Urinary bladder (tissue), 4 donors: Measurements from ENCODE around the gene CAMKMT. TPM values are rescaled to one million over a fixed set of nuclear protein-coding genes. Genes with fewer than 3 reads are reported as not detected.
"Not testable (repeated sequence)": the region's sequence is repeated elsewhere in the genome, so short reads cannot be mapped to it uniquely, and the experiment has no call there.

Source experiments
- DNase-seq: peaks from one replicate; pipeline ENCODE4 v3.0.0-alpha.2; 2015; ENCODE audit errors: extremely low spot score
- H3K27ac ChIP-seq: one replicate; pipeline ENCODE4 v1.5.1; 2013; ENCODE audit warnings: low read depth, mild to moderate bottlenecking, moderate library complexity
- H3K36me3 ChIP-seq: one replicate; pipeline ENCODE4 v1.6.1; 2013; ENCODE audit warnings: mild to moderate bottlenecking, moderate library complexity; ENCODE audit not compliant: insufficient read depth
- H3K4me1 ChIP-seq: one replicate; pipeline ENCODE4 v1.6.1; 2013; ENCODE audit warnings: mild to moderate bottlenecking, moderate library complexity; ENCODE audit not compliant: insufficient read depth
- H3K4me3 ChIP-seq: one replicate; pipeline ENCODE4 v1.5.1; 2013; ENCODE audit warnings: low read depth, low read length
- WGBS: extraction: QIAGEN DNeasy Blood & Tissue Kit; methylation state at CpG from one replicate; pipeline ENCODE4 v1.1.7; 2013; 5-methylcytosine and 5-hydroxymethylcytosine counted together
- polyA plus RNA-seq: library from polyadenylated mRNA; stranded (reverse); fragments of 200-250 nt; gene quantifications from one replicate; pipeline ENCODE4 v1.2.3, GENCODE V29; 2013
- total RNA-seq: library from RNA; depleted of rRNA; stranded (reverse); fragments of >200 nt; gene quantifications from one replicate; pipeline ENCODE4 v1.2.3, GENCODE V29; 2014
- donor health status: healthy with polysubstance abuse.
- donor health status: healthy.

CAMKMT gene
- total and polyA plus RNA-seq, 2 donors, result 5.4 to 20.2 TPM

DNA sequence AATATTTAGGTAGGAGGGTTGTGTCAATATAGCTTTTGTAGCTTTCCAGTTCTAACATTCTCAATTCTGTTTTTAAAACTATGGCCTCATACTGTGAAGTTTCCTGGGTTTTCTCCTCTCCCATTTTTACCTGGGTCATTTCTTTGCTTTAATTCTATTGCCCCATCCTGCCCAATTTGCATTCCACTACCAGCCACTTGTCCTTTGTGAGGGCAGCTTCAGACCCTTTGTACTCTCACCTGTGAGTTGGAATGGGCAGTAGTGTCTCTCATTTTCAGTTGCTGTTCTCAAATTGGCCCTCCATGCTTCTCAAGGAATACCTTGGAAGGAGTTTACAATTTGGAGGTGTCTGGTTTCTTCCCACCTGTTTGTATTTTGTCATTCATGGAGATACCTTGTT is 108.4 kb downstream of the CAMKMT start:
- no peaks in the 10 kb centered on the region for H3K4me1 ChIP-seq
- no peaks in the 10 kb centered on the region for H3K36me3 ChIP-seq
- no peak overlapping the region for H3K4me3 ChIP-seq
- no peak overlapping the region for H3K27ac ChIP-seq
- no peak for DNase-seq

DNA sequence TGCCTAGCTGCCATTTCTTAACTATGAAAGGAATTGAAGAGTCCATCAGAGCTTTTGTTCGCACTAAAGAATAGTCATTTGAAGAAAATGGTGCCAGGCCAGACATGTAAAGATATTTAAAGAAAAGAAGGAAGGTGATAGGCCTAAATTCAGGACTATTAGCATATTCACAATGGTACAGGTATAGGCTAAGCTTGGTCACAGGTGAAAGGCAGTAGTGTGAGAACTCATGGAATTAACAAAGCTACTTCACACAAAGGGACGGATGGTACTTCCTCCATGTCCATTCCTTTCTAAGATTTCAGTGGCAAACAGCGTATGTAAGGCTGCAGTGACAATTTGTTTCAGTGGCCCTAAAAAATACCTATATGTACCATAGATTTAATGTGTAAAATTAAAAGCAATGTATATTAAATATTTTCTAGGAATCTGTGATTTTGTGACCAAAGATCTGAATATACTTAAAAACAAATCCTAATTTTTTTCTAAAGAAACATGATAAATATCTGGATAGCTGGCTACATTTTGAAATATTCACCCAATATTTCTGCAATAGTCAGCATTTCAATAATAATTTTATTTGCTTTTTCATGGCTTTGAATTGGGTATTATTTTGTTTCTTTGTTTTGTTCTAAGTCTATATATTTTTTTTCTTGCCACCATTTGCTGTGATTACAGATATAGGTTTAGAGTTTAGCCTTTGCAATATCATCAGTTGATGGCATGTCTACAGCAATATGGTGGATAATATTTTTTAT is 116.1 kb downstream of the CAMKMT start:
- WGBS, result 94% methylated on average over 3 of the region's 3 CpGs
- H3K27ac ChIP-seq, result no peak overlapping the region
- no peaks in the 10 kb centered on the region for H3K36me3 ChIP-seq
- H3K4me3 ChIP-seq, result no peak overlapping the region
- no peaks in the 10 kb centered on the region for H3K4me1 ChIP-seq
- no peak for DNase-seq

DNA sequence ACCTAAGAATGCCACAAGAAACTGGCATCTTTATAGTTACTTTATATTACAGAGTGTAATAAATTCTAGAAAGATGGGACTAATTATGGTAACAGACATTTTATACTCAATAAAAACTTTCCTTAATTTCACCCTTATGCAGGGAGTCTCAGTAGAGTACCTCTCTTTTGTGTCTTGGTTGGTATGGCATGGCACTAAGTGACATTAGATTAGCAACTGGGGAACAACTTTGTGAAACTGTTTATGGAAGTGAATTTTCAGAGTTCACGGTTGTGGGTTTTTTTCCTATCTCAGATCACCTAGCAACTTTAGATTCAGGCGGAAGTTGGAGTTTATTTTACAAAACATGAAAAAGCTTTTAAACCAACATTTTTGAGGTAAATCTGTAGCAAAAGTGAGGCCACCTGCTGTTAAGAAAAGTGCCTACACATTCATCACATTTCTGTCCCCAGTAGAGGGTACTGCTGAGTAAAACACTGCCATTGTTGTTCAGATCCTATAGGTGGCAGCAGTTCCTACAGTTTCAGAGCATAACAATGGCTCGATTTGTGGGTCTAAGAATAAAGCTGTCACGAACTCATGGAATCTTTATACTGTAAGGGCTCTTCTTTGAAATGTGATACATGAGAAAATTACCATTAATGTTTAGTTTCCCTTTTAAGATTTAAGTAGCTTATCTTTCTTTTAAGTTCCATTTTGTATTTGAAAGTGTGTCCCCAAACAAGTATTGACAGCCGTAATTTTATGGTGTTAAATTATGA is 117.6 kb downstream of the CAMKMT start:
- Histone ChIP-seq H3K4me1 (no peaks in the 10 kb centered on the region), H3K27ac (no peak overlapping the region), H3K36me3 (no peaks in the 10 kb centered on the region), H3K4me3 (no peak overlapping the region)
- peak; percentile 78 for DNase-seq
- 19% methylated on average over 5 of the region's 5 CpGs for WGBS

DNA sequence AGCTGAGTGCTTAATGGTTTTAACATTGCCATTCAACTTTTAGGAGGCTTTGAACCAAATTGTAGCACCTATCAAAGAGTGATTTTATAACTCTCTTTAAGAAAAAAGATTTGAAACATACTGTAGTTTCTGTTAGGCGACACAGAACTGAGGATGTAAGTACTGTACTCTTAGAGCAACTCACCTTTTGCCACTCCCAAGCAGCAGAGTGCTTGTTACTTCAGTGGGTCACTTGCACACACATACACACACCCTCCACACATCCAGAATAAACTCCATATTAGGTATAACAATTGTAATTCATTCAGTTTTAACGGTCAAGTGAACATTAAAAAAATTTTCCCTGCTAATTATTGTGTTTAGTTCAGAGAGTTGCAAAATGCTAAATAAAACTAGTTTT is 118.3 kb downstream of the CAMKMT start:
- Histone ChIP-seq H3K36me3 (no peaks in the 10 kb centered on the region), H3K4me1 (no peaks in the 10 kb centered on the region), H3K4me3 (no peak overlapping the region), H3K27ac (no peak overlapping the region)
- WGBS, result 96% methylated on average over 2 of the region's 2 CpGs
- no peak for DNase-seq

DNA sequence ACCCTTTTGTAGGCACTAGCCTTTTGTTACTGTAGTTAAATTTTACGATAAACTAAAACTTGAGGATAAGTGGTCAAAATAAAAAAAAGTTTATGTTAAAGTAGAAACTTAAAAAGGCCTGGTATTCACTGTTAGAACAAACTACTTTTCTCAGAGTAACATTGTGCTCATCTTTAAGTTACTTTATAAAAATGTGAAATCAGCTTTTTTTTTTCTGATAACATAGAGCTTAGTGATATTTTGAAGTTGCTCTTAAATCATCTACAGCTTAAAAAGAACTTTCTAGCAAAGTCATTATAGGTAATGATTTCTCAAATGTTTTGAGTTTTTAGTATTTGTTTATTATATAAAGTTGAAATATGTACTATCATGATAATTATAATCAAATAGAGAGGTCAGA is 125.3 kb downstream of the CAMKMT start:
- H3K36me3 ChIP-seq, result no peaks in the 10 kb centered on the region
- 86% methylated on average over 1 of the region's 1 CpG for WGBS
- no peak overlapping the region for H3K4me3 ChIP-seq
- H3K27ac ChIP-seq, result no peak overlapping the region
- DNase-seq, result no peak
- H3K4me1 ChIP-seq, result no peaks in the 10 kb centered on the region

DNA sequence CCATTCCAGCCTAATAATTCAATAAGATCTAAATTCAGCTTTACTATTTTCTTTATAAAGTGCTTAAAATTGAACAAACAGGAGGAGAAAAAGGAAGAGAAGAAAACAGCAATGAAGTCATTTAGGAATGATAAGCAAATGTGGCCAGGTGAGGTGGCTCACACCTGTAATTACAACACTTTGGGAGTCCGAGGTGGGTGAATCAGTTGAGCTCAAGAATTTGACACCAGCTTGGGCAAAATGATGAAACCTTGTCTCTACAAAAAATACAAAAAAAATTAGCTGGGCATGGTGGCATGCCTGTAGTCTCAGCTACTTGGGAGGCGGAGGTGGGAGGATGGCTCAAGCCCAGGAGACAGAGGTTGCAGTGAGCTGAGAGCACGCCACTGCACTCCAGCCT is 129.0 kb downstream of the CAMKMT start:
- 95% methylated on average over 3 of the region's 3 CpGs for WGBS
- Histone ChIP-seq H3K4me3 (no peak overlapping the region), H3K27ac (no peak overlapping the region), H3K36me3 (no peaks in the 10 kb centered on the region), H3K4me1 (no peaks in the 10 kb centered on the region)
- no peak for DNase-seq

DNA sequence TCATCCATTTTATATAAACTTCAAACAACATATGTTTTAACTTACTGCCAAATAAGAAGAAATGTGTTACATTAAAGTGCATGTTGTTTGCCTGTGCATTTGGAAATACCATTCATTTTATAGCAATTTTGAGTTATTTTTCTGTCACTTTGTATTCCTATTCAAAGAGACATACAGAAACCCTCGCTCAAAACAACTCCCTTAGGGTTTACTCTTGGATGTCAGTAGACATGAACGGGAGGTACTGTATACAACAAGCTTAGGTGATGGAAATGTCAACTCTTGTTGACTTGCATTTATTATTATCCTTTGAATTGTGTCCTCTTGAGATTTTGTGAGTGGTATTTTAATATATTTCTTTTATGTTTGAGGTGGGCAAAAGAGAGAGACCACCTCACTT is 132.3 kb downstream of the CAMKMT start:
- Histone ChIP-seq H3K4me1 (no peaks in the 10 kb centered on the region), H3K4me3 (no peak overlapping the region), H3K27ac (no peak overlapping the region), H3K36me3 (no peaks in the 10 kb centered on the region)
- DNase-seq, result no peak
- WGBS, result 93% methylated on average over 2 of the region's 2 CpGs

DNA sequence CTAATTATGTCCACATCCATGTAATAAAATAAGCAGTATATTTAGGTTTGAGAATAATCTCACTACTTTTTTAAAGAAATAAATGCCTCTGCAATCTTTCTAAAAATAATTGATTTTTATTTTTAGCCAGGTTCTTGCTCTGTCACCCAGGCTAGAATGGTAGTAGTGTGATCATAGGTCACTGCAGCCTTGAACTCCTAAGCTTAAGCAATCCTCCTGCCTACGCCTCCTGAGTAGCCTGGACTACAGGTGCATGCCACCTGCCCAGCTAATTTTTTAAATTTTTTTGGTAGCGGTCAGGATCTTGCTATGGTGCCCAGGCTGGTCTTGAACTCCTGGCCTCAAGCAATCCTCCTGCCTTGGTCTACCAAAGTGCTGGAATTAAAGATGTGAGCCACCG is 133.3 kb downstream of the CAMKMT start:
- no peak overlapping the region for H3K27ac ChIP-seq
- no peaks in the 10 kb centered on the region for H3K36me3 ChIP-seq
- no peaks in the 10 kb centered on the region for H3K4me1 ChIP-seq
- no peak for DNase-seq
- no peak overlapping the region for H3K4me3 ChIP-seq
- WGBS, result 96% methylated on average over 3 of the region's 3 CpGs

GRCh38 chr2:44495544-44495943 is 133.8 kb downstream of the CAMKMT start:
- WGBS, result 80% methylated on average over 1 of the region's 1 CpG
- Histone ChIP-seq H3K36me3 (no peaks in the 10 kb centered on the region), H3K4me1 (no peaks in the 10 kb centered on the region), H3K4me3 (no peak overlapping the region), H3K27ac (no peak overlapping the region)
- no peak for DNase-seq

- no peak overlapping the region for H3K4me3 ChIP-seq
- WGBS, result 90% methylated on average over 3 of the region's 3 CpGs
- no peaks in the 10 kb centered on the region for H3K4me1 ChIP-seq
- H3K36me3 ChIP-seq, result no peaks in the 10 kb centered on the region
- H3K27ac ChIP-seq, result no peak overlapping the region
- DNase-seq, result no peak
These were observed 134.4 kb downstream of the CAMKMT start for GRCh38 chr2:44496130-44496529.

DNA sequence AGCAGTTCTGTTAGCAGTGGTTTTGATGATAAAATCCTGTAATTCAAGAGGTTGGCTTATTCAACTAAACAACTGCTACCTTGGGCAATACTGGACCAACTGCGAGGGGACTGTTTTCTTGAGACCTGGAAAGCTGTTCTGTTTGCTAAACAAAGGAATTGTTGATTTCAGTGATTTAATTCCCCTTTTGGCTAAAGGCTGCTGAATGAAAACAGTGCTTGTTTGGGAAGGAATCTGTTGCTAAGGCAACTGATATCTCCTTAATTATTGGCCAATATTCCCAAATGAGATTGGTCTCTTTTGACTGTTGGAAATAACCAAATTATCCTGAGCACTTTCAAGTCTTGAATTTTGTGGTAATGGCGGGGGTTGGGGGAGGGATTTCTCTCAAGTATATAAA is 136.8 kb downstream of the CAMKMT start:
- Histone ChIP-seq H3K27ac (no peak overlapping the region), H3K4me3 (no peak overlapping the region), H3K4me1 (no peaks in the 10 kb centered on the region), H3K36me3 (no peaks in the 10 kb centered on the region)
- 63% methylated on average over 2 of the region's 2 CpGs for WGBS
- no peak for DNase-seq

DNA sequence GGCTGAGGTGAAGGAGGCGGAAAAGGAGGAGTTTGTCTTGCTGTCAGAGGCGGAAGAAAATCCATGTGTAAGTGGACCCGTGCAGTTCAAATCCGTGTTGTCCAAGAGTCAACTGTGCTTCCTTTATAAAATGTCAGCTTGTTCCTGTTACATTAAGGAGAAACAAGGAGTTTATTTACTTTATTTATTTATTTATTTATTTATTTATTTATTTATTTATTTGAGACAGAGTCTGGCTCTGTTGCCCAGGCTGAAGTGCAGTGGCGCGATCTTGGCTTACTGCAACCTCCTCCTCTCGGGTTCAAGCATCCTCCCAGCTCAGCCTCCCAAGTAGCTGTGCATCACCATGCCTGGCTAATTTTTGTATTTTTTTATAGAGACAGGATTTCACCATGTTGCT is 143.9 kb downstream of the CAMKMT start:
- not testable (repeated sequence) for H3K27ac ChIP-seq, H3K4me3 ChIP-seq, H3K36me3 ChIP-seq, DNase-seq, H3K4me1 ChIP-seq
- WGBS, result 97% methylated on average over 7 of the region's 7 CpGs

GRCh38 chr2:44510246-44510645 is 148.5 kb downstream of the CAMKMT start:
- Histone ChIP-seq H3K27ac (no peak overlapping the region), H3K36me3 (no peaks in the 10 kb centered on the region), H3K4me1 (no peaks in the 10 kb centered on the region), H3K4me3 (no peak overlapping the region)
- 98% methylated on average over 2 of the region's 2 CpGs for WGBS
- DNase-seq, result no peak

- H3K36me3 ChIP-seq, result no peaks in the 10 kb centered on the region
- DNase-seq, result no peak
- H3K4me1 ChIP-seq, result no peaks in the 10 kb centered on the region
- WGBS, result 57% methylated on average over 1 of the region's 1 CpG
- H3K27ac ChIP-seq, result no peak overlapping the region
- H3K4me3 ChIP-seq, result no peak overlapping the region
These were observed 153.7 kb downstream of the CAMKMT start for GRCh38 chr2:44515416-44515815.
